IMR-90 (cell line): ENCODE data around the gene CCDC51. TPM values are rescaled to one million over a fixed set of nuclear protein-coding genes. Genes with fewer than 3 reads are reported as not detected.
A peak's percentile ranks its signal among the peaks of the same experiment; 100 is the strongest.

Experiments used
- ATAC-seq: fragments of 200-7000 bp; cut with Tn5 transposase; 2 replicates; pipeline ENCODE4 v1.9.1; 2020; ENCODE audit warnings: low read depth, mild to moderate bottlenecking, moderate library complexity
- BruUV-seq: library from RNA; stranded (reverse); fragments of 400-500 nt; replicated peaks from 2 replicates; lab custom pipeline; 2021; lab: Mats Ljungman, UMichigan
- CTCF ChIA-PET: fragments of 300-600 bp; formaldehyde crosslinking; extraction: SDS; loops from one replicate; lab custom pipeline; 2021; ENCODE audit warnings: antibody characterized with exemption; lab: Yijun Ruan, JAX
- POLR2A ChIA-PET: fragments of 300-600 bp; sonication (Branson Sonifier 250); formaldehyde crosslinking; loops from one replicate; lab custom pipeline; 2022; ENCODE audit warnings: antibody characterized with exemption; ENCODE audit not compliant: unreplicated experiment; lab: Charles Lee
- DNase-seq: peaks from one replicate; pipeline ENCODE4 v3.0.0; 2013
- H2AFZ ChIP-seq: replicated peaks from 2 replicates; pipeline ENCODE3; 2013; ENCODE audit warnings: low read length, mild to moderate bottlenecking; ENCODE audit not compliant: poor library complexity
- H2AK5ac ChIP-seq: 2 replicates; pipeline ENCODE4 v1.6.1; 2013; ENCODE audit warnings: low read depth, low read length, inconsistent platforms
- H2AK9ac ChIP-seq: replicated peaks from 2 replicates; pipeline ENCODE3; 2013; ENCODE audit warnings: mild to moderate bottlenecking, low read depth, low read length, moderate library complexity; ENCODE audit not compliant: poor library complexity
- H2BK120ac ChIP-seq: 2 replicates; pipeline ENCODE4 v1.6.1; 2013; ENCODE audit warnings: low read depth, low read length, inconsistent platforms
- H2BK15ac ChIP-seq: 3 replicates; pipeline ENCODE4 v1.6.1; 2013; ENCODE audit warnings: low read depth, low read length, inconsistent platforms
- H2BK20ac ChIP-seq: 2 replicates; pipeline ENCODE4 v1.6.1; 2013; ENCODE audit warnings: low read depth, mild to moderate bottlenecking, inconsistent platforms, low read length, moderate library complexity
- H2BK5ac ChIP-seq: 2 replicates; pipeline ENCODE4 v1.6.1; 2013; ENCODE audit warnings: mild to moderate bottlenecking, low read depth, low read length, inconsistent platforms; ENCODE audit not compliant: poor library complexity, severe bottlenecking
- H3K14ac ChIP-seq: replicated peaks from 2 replicates; pipeline ENCODE4 v1.6.1; 2013; ENCODE audit warnings: low read depth, low read length, inconsistent platforms
- H3K18ac ChIP-seq: 2 replicates; pipeline ENCODE4 v1.6.1; 2013; ENCODE audit warnings: low read depth, low read length, control low read depth
- H3K23ac ChIP-seq: 2 replicates; pipeline ENCODE4 v1.6.1; 2013; ENCODE audit warnings: low read depth, low read length, inconsistent platforms
- H3K27ac ChIP-seq: 2 replicates; pipeline ENCODE4 v1.5.1; 2013; ENCODE audit warnings: mild to moderate bottlenecking, control low read depth, low read length; ENCODE audit not compliant: insufficient read depth
- H3K27me3 ChIP-seq: 2 replicates; pipeline ENCODE4 v1.6.1; 2013; ENCODE audit warnings: low read length; ENCODE audit not compliant: control insufficient read depth, insufficient read depth
- H3K36me3 ChIP-seq: 2 replicates; pipeline ENCODE4 v1.6.1; 2013; ENCODE audit warnings: low read length, mixed read lengths; ENCODE audit not compliant: control insufficient read depth, insufficient read depth
- H3K4ac ChIP-seq: 2 replicates; pipeline ENCODE4 v1.6.1; 2013; ENCODE audit warnings: low read depth, low read length, inconsistent platforms
- H3K4me1 ChIP-seq: 2 replicates; pipeline ENCODE4 v1.6.1; 2013; ENCODE audit warnings: low read length, mixed read lengths; ENCODE audit not compliant: control insufficient read depth, insufficient read depth
- H3K4me2 ChIP-seq: 2 replicates; pipeline ENCODE4 v1.6.1; 2013; ENCODE audit warnings: low read depth, mild to moderate bottlenecking, control low read depth, low read length, moderate library complexity
- H3K4me3 ChIP-seq: 2 replicates; pipeline ENCODE4 v1.5.1; 2013; ENCODE audit warnings: low read depth, mild to moderate bottlenecking, control low read depth, low read length, moderate library complexity; ENCODE audit not compliant: insufficient read depth
- H3K56ac ChIP-seq: 2 replicates; pipeline ENCODE4 v1.6.1; 2013; ENCODE audit warnings: low read length, inconsistent platforms; ENCODE audit not compliant: insufficient read depth; ENCODE audit errors: extremely low read depth
- H3K79me1 ChIP-seq, 2 experiments: 2 replicates each; pipeline ENCODE4 v1.6.1; 2013; ENCODE audit warnings: low read length in 2 of 2, inconsistent platforms in 1 of 2, low read depth in 1 of 2
- H3K9ac ChIP-seq: 2 replicates; pipeline ENCODE4 v1.6.1; 2013; ENCODE audit warnings: low read depth, low read length, control low read depth
- H3K9me1 ChIP-seq: 2 replicates; pipeline ENCODE4 v1.6.1; 2013; ENCODE audit warnings: low read length, inconsistent platforms; ENCODE audit not compliant: insufficient read depth
- H3K9me3 ChIP-seq: 2 replicates; pipeline ENCODE4 v1.6.1; 2013; ENCODE audit warnings: low read length; ENCODE audit not compliant: control insufficient read depth, insufficient read depth
- H4K20me1 ChIP-seq: 2 replicates; pipeline ENCODE4 v1.6.1; 2013; ENCODE audit warnings: low read length, inconsistent platforms; ENCODE audit not compliant: insufficient read depth
- H4K5ac ChIP-seq: 2 replicates; pipeline ENCODE4 v1.6.1; 2013; ENCODE audit warnings: mild to moderate bottlenecking, low read depth, low read length, control low read depth
- H4K8ac ChIP-seq, 2 experiments: 2 replicates each; pipeline ENCODE4 v1.6.1; 2013; ENCODE audit warnings: low read depth in 2 of 2, low read length in 2 of 2, control low read depth in 1 of 2, inconsistent platforms in 1 of 2
- H4K91ac ChIP-seq: 2 replicates; pipeline ENCODE4 v1.6.1; 2013; ENCODE audit warnings: low read depth, low read length, inconsistent platforms; ENCODE audit not compliant: insufficient read depth
- BHLHE40 ChIP-seq: fragments of 150-350 bp; IDR thresholded peaks from 2 replicates; pipeline ENCODE4 v1.6.1; 2016; ENCODE audit warnings: mild to moderate bottlenecking, low read depth, low read length
- CEBPB ChIP-seq: IDR thresholded peaks from 2 replicates; pipeline ENCODE4 v1.6.1; 2012; ENCODE audit warnings: low read depth, low read length, improper control_type of control experiment
- CHD1 ChIP-seq: IDR thresholded peaks from 2 replicates; pipeline ENCODE4 v1.6.1; 2012; ENCODE audit warnings: low read depth, low read length, improper control_type of control experiment
- FOS ChIP-seq: fragments of 150-350 bp; IDR thresholded peaks from 2 replicates; pipeline ENCODE4 v1.6.1; 2016; ENCODE audit warnings: low read depth, low read length
- MAFK ChIP-seq: IDR thresholded peaks from 2 replicates; pipeline ENCODE4 v1.6.1; 2012; ENCODE audit warnings: low read depth, low read length, improper control_type of control experiment
- MXI1 ChIP-seq: IDR thresholded peaks from 2 replicates; pipeline ENCODE4 v1.6.1; 2012; ENCODE audit warnings: low read depth, mild to moderate bottlenecking, low read length, moderate library complexity, borderline replicate concordance
- NFE2L2 ChIP-seq: fragments of 150-350 bp; IDR thresholded peaks from 2 replicates; pipeline ENCODE4 v1.6.1; 2016; ENCODE audit warnings: low read depth, mild to moderate bottlenecking, low read length
- POLR2A ChIP-seq: IDR thresholded peaks from 2 replicates; pipeline ENCODE4 v1.6.1; 2012; ENCODE audit warnings: mild to moderate bottlenecking, low read depth, low read length
- RFX5 ChIP-seq: IDR thresholded peaks from 2 replicates; pipeline ENCODE4 v1.8.0; 2012; ENCODE audit warnings: low read depth, mild to moderate bottlenecking, low read length, moderate library complexity
- SMC3 ChIP-seq: fragments of 150-350 bp; IDR thresholded peaks from 2 replicates; pipeline ENCODE4 v1.6.1; 2016; ENCODE audit warnings: low read depth, mild to moderate bottlenecking, antibody characterized with exemption, low read length, moderate library complexity
- WGBS, 2 experiments: methylation state at CpG; one replicate each; pipeline versions ENCODE4 v1.1.5 to v1.1.7; 2013; ENCODE audit warnings: missing lambda C conversion rate in 2 of 2; ENCODE audit not compliant: insufficient read length in 1 of 2; ENCODE audit errors: extremely low coverage in 2 of 2; 5-methylcytosine and 5-hydroxymethylcytosine counted together
- dilution Hi-C: fragments of 300-500 bp; cut with HindIII; formaldehyde crosslinking; loops from one replicate; pipeline ENCODE4 v1.14.3; 2018; ENCODE audit warnings: low sequenced_read_pairs; ENCODE audit not compliant: unreplicated experiment
- in situ Hi-C: fragments of 300-500 bp; cut with MboI; formaldehyde crosslinking; loops from 3 replicates; pipeline ENCODE4 v1.14.3; 2019; ENCODE audit warnings: low sequenced_read_pairs, inconsistent platforms, mixed read lengths
- intact Hi-C: fragments of 100-400 bp; cut with micrococcal nuclease; formaldehyde crosslinking; loops from 2 replicates; pipeline ENCODE4 v1.10.0; 2022
- polyA plus RNA-seq, 3 experiments: library from polyadenylated mRNA; depleted of rRNA; stranded (reverse); fragments of >200 nt; gene quantifications; 2 replicates each; pipeline ENCODE4 v1.2.3, GENCODE V29; 2012; ENCODE audit warnings: low replicate concordance in 1 of 3
- total RNA-seq: library from RNA; depleted of rRNA; stranded (reverse); fragments of >200 nt; gene quantifications from 2 replicates; pipeline ENCODE4 v1.2.3, GENCODE V29; 2012
- TF ChIP-seq, protein P1 (sequence below): fragments of 150-350 bp; IDR thresholded peaks from 2 replicates; pipeline ENCODE4 v1.6.1; 2017; ENCODE audit warnings: mild to moderate bottlenecking, antibody characterized with exemption, low read length, low read depth
- TF ChIP-seq, protein P2 (sequence below): fragments of 150-350 bp; IDR thresholded peaks from 2 replicates; pipeline ENCODE4 v1.6.1; 2016; ENCODE audit warnings: low read depth, mild to moderate bottlenecking, low read length, moderate library complexity, borderline replicate concordance
- TF ChIP-seq, protein P3 (sequence below): conservative IDR thresholded peaks from 2 replicates; pipeline ENCODE4 v1.5.1; 2012; ENCODE audit warnings: mild to moderate bottlenecking, low read depth, low read length, improper control_type of control experiment

The CCDC51 gene
- total and polyA plus RNA-seq, 2 of the 4 experiments (the other 2 are of a cell fraction), result 11.0 to 16.1 TPM

DNA sequence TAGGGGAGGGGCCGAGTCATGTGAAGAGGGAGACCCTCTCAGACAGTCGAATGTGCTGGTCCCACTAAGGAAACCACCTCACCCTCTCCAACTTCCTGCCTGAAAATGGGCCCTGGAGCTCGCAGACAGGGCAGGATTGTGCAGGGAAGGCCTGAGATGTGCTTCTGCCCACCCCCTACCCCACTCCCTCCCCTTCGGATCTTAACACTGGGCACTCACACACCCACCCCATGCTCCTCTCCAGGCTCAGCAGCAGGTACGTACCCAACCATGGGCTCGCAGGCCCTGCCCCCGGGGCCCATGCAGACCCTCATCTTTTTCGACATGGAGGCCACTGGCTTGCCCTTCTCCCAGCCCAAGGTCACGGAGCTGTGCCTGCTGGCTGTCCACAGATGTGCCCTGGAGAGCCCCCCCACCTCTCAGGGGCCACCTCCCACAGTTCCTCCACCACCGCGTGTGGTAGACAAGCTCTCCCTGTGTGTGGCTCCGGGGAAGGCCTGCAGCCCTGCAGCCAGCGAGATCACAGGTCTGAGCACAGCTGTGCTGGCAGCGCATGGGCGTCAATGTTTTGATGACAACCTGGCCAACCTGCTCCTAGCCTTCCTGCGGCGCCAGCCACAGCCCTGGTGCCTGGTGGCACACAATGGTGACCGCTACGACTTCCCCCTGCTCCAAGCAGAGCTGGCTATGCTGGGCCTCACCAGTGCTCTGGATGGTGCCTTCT, 26.6 kb upstream of the CCDC51 start:
- Histone ChIP-seq H4K8ac (peak overlapping the region; percentile 68 to 97), H4K5ac (peak overlapping the region; percentile 71), H3K27me3 (no peaks in the 10 kb centered on the region), H2BK5ac (peak overlapping the region; percentile 98), H4K20me1 (no peaks in the 10 kb centered on the region; the same call in 1 of the 2 replicates), H3K4ac (peak overlapping the region; percentile 96), H2BK15ac (peak overlapping the region; percentile 53; the same call in 1 of the 3 replicates), H3K4me1 (peaks cover 19% of the 10 kb centered on the region), H2AFZ (peak overlapping the region; percentile 93), H2AK5ac (peak overlapping the region; percentile 93), H3K56ac (peak overlapping the region; percentile 79), H3K27ac (peak overlapping the region; percentile 92), H3K4me2 (peak overlapping the region; percentile 91), H3K36me3 (peaks cover 34% of the 10 kb centered on the region), H3K79me1 (peaks cover 0 to 52% of the 10 kb centered on the region in 2 experiments; a peak in 3 of 4 replicates), H3K14ac (peak overlapping the region; percentile 94), H4K91ac (peak overlapping the region; percentile 99), H3K9ac (peak overlapping the region; percentile 84), H3K4me3 (peak overlapping the region; percentile 52), H2BK120ac (peak overlapping the region; percentile 75), H3K18ac (peak overlapping the region; percentile 10; the same call in 1 of the 2 replicates), H3K9me1 (peaks cover 8% of the 10 kb centered on the region; the same call in 1 of the 2 replicates), H2AK9ac (peak overlapping the region; percentile 100), H3K9me3 (no peaks in the 10 kb centered on the region), H3K23ac (peak overlapping the region; percentile 66), H2BK20ac (no peak overlapping the region)
- peak; percentile 2 for ATAC-seq
- in situ Hi-C loops (loop anchor here (5.0 to 10.0 kb wide), 2 partner anchors 91 to 198 kb away; partner anchors contain the start of genes CELSR3 and PFKFB4), dilution Hi-C loops (no loop called here), intact Hi-C loops (loop anchor here (5.0 kb wide), 1 partner anchor 221 kb away; the partner anchor contains the start of gene NCKIPSD)
- CTCF ChIA-PET, result interaction anchor here (0.6 kb wide), 1 partner anchor 39 kb away, joined by 3 read pairs; no protein-coding TSS in a partner anchor
- POLR2A ChIA-PET, result no interaction called here
- no peak for TF ChIP-seq CEBPB
- TF ChIP-seq MAFK, result no peak
- no peak for TF ChIP-seq RFX5
- no peak for TF ChIP-seq POLR2A
- TF ChIP-seq, protein P1, sequence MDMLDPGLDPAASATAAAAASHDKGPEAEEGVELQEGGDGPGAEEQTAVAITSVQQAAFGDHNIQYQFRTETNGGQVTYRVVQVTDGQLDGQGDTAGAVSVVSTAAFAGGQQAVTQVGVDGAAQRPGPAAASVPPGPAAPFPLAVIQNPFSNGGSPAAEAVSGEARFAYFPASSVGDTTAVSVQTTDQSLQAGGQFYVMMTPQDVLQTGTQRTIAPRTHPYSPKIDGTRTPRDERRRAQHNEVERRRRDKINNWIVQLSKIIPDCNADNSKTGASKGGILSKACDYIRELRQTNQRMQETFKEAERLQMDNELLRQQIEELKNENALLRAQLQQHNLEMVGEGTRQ, result no peak
- TF ChIP-seq NFE2L2, result no peak
- TF ChIP-seq CHD1, result no peak
- TF ChIP-seq MXI1, result no peak
- TF ChIP-seq, protein P2, sequence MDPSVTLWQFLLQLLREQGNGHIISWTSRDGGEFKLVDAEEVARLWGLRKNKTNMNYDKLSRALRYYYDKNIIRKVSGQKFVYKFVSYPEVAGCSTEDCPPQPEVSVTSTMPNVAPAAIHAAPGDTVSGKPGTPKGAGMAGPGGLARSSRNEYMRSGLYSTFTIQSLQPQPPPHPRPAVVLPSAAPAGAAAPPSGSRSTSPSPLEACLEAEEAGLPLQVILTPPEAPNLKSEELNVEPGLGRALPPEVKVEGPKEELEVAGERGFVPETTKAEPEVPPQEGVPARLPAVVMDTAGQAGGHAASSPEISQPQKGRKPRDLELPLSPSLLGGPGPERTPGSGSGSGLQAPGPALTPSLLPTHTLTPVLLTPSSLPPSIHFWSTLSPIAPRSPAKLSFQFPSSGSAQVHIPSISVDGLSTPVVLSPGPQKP, result no peak
- no peak for TF ChIP-seq FOS
- no peak for TF ChIP-seq BHLHE40
- TF ChIP-seq, protein P3, sequence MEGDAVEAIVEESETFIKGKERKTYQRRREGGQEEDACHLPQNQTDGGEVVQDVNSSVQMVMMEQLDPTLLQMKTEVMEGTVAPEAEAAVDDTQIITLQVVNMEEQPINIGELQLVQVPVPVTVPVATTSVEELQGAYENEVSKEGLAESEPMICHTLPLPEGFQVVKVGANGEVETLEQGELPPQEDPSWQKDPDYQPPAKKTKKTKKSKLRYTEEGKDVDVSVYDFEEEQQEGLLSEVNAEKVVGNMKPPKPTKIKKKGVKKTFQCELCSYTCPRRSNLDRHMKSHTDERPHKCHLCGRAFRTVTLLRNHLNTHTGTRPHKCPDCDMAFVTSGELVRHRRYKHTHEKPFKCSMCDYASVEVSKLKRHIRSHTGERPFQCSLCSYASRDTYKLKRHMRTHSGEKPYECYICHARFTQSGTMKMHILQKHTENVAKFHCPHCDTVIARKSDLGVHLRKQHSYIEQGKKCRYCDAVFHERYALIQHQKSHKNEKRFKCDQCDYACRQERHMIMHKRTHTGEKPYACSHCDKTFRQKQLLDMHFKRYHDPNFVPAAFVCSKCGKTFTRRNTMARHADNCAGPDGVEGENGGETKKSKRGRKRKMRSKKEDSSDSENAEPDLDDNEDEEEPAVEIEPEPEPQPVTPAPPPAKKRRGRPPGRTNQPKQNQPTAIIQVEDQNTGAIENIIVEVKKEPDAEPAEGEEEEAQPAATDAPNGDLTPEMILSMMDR, result no peak
- TF ChIP-seq SMC3, result no peak
- DNase-seq, result no peak
- WGBS, 2 experiments, result 64% methylated on average over 14 of the region's 19 CpGs; no CpG with 5 or more reads in 1 of the 2 experiments
- no TSS peak for BruUV-seq
